ENCODE results near the gene PACRG. TPM values are rescaled to one million over a fixed set of nuclear protein-coding genes. Genes with fewer than 3 reads are reported as not detected.

PACRG gene
- total and polyA plus RNA-seq, 2 donors from 2014 or later = 7.4 to 20.0 TPM

GRCh38 chr6:163310096-163310972 lies 582.6 kb downstream of the PACRG start:
- no peak for DNase-seq
- intact Hi-C loops (cut with DNase I) = no loop called here
- no peaks in the 10 kb centered on the region for H3K36me3 ChIP-seq (ENCODE audit: control insufficient read depth in 2 of 3, insufficient read depth in 3 of 3, low read length in 3 of 3)
- TF ChIP-seq CTCF (IDR thresholded peaks at IDR 0.05; ENCODE audit: borderline replicate concordance, extremely low read depth, insufficient read depth) = no peak
- FAIRE-seq = no peak
- no peak overlapping the region for H3K9ac ChIP-seq (ENCODE audit: low read length in 3 of 3)
- H3K4me3 ChIP-seq (ENCODE audit: low read length in 3 of 3) = no peak overlapping the region
- no peaks in the 10 kb centered on the region for H3K27me3 ChIP-seq (ENCODE audit: control insufficient read depth, insufficient read depth, low read length)
- no peak overlapping the region for H3K27ac ChIP-seq (ENCODE audit: low read depth in 2 of 2, low read length in 2 of 2)
- H3K9me3 ChIP-seq (ENCODE audit: control insufficient read depth in 2 of 3, insufficient read depth in 1 of 3, low read length in 3 of 3) = no peaks in the 10 kb centered on the region
- no peaks in the 10 kb centered on the region for H3K4me1 ChIP-seq (ENCODE audit: control insufficient read depth in 2 of 3, insufficient read depth in 2 of 3, low read depth in 1 of 3, low read length in 3 of 3)

- Histone ChIP-seq H3K9me3 (ENCODE audit: control insufficient read depth in 2 of 3, insufficient read depth in 1 of 3, low read length in 3 of 3) (no peaks in the 10 kb centered on the region), H3K27me3 (ENCODE audit: control insufficient read depth, insufficient read depth, low read length) (no peaks in the 10 kb centered on the region), H3K9ac (ENCODE audit: low read length in 3 of 3) (no peak overlapping the region), H3K4me3 (ENCODE audit: low read length in 3 of 3) (no peak overlapping the region), H3K36me3 (ENCODE audit: control insufficient read depth in 2 of 3, insufficient read depth in 3 of 3, low read length in 3 of 3) (no peaks in the 10 kb centered on the region), H3K27ac (ENCODE audit: low read depth in 2 of 2, low read length in 2 of 2) (no peak overlapping the region), H3K4me1 (ENCODE audit: control insufficient read depth in 2 of 3, insufficient read depth in 2 of 3, low read depth in 1 of 3, low read length in 3 of 3) (no peaks in the 10 kb centered on the region)
- intact Hi-C loops (cut with DNase I) = no loop called here
- no peak for DNase-seq
- no peak for FAIRE-seq
- no peak for TF ChIP-seq CTCF (IDR thresholded peaks at IDR 0.05; ENCODE audit: borderline replicate concordance, extremely low read depth, insufficient read depth)
Observed at GRCh38 chr6:163310973-163311383, 583.2 kb downstream of the PACRG start.

GRCh38 chr6:163311830-163312229 lies 584.1 kb downstream of the PACRG start:
- Histone ChIP-seq H3K27ac (ENCODE audit: low read depth in 2 of 2, low read length in 2 of 2) (no peak overlapping the region), H3K4me1 (ENCODE audit: control insufficient read depth in 2 of 3, insufficient read depth in 2 of 3, low read depth in 1 of 3, low read length in 3 of 3) (no peaks in the 10 kb centered on the region), H3K36me3 (ENCODE audit: control insufficient read depth in 2 of 3, insufficient read depth in 3 of 3, low read length in 3 of 3) (no peaks in the 10 kb centered on the region), H3K27me3 (ENCODE audit: control insufficient read depth, insufficient read depth, low read length) (no peaks in the 10 kb centered on the region), H3K9me3 (ENCODE audit: control insufficient read depth in 2 of 3, insufficient read depth in 1 of 3, low read length in 3 of 3) (no peaks in the 10 kb centered on the region), H3K9ac (ENCODE audit: low read length in 3 of 3) (no peak overlapping the region), H3K4me3 (ENCODE audit: low read length in 3 of 3) (no peak overlapping the region)
- DNase-seq (no peak), FAIRE-seq (no peak)
- TF ChIP-seq CTCF (IDR thresholded peaks at IDR 0.05; ENCODE audit: borderline replicate concordance, extremely low read depth, insufficient read depth) = no peak
- intact Hi-C loops (cut with DNase I) = no loop called here

All from kidney (tissue), 14 donors.